ENCODE measurements around the gene PCYT1B.

GRCh38 chrX:24515447-24515846, 131.7 kb downstream of the PCYT1B start:
- TF ChIP-seq CTCF (IDR thresholded peaks at IDR 0.05) (no peak), POLR2AphosphoS5 (IDR thresholded peaks at IDR 0.05) (no peak), EP300 (IDR thresholded peaks at IDR 0.05) (no peak), POLR2A (IDR thresholded peaks at IDR 0.05) (no peak)
